ENCODE measurements around the gene RHOBTB3.

GRCh38 chr5:95738834-95739233, 7.7 kb downstream of the RHOBTB3 start:
- TF ChIP-seq CTCF (IDR thresholded peaks at IDR 0.05 in 2 of 3, conservative IDR thresholded peaks at IDR 0.05 in 1 of 3; ENCODE audit: borderline replicate concordance in 1 of 3, insufficient read depth in 1 of 3, low read depth in 2 of 3, low read length in 2 of 3) (no peak), JUND (IDR thresholded peaks at IDR 0.05) (no peak), EZH2 (IDR thresholded peaks at IDR 0.05) (no peak), REST (IDR thresholded peaks at IDR 0.05; ENCODE audit: low read depth) (no peak), CEBPB (IDR thresholded peaks at IDR 0.05; ENCODE audit: low read depth) (no peak), ATF3 (IDR thresholded peaks at IDR 0.05) (no peak), YY1 (IDR thresholded peaks at IDR 0.05; ENCODE audit: extremely low read depth, insufficient replicate concordance, low read depth, low read length) (no peak), SP1 (IDR thresholded peaks at IDR 0.05; ENCODE audit: low read depth) (no peak), ZNF274 (IDR thresholded peaks at IDR 0.05; ENCODE audit: low read depth, low read length) (no peak), EGR1 (IDR thresholded peaks at IDR 0.05; ENCODE audit: low read depth) (no peak)
